ENCODE measurements around the gene EIF1AX.

EIF1AX gene

DNA sequence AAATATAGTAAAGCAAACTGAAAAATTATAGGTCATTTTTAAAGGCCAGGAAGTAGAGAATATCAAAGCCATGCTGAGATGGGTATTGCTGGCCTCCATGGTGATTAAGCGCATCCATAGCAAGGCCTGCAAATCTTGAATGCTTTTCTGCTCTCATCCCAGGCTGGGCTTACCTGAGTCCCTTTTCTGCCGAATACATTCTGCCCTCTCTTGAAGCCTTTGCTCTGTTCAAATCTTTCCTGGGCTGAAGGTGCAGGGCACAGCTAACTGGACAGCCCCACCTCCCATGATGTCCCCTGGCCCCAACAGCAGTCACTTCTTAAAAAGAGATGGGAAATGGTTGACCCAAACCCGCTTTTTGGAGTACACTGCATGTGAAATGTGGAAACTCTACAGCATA lies 10.1 kb upstream of the EIF1AX start:
- DNase-seq (ENCODE audit: insufficient read length, low spot score): no peak
- TF ChIP-seq TAF1 (IDR thresholded peaks at IDR 0.05; ENCODE audit: low read depth, low read length) (no peak), POLR2A (IDR thresholded peaks at IDR 0.05; ENCODE audit: low read depth, low read length) (no peak), SPI1 (IDR thresholded peaks at IDR 0.05; ENCODE audit: low read depth, low read length) (no peak), POU2F2 (IDR thresholded peaks at IDR 0.05; ENCODE audit: low read depth, low read length) (no peak), PAX5 (IDR thresholded peaks at IDR 0.05; ENCODE audit: insufficient read depth, low read length, severe bottlenecking) (no peak), POLR2AphosphoS5 (IDR thresholded peaks at IDR 0.05; ENCODE audit: low read depth, low read length) (no peak)
- no peak for FAIRE-seq

DNA sequence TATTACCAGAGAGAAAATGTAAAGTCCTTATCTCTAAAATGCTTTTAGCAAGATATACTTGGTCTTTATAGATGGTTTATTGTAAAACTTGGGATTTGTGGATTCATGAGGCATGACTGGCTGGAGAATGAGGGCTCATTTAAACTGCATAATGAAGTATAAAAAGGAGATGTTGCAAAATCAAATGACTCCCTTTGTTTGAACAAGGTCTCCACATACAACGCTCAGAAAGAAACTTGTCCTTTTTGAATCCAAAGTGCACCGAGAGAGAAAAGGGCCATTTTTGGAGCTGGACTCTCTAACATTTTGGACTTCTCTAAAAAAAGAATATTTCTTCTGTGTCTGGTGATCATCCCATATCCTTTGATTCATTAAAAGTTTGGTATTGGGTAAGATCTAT lies 7.7 kb upstream of the EIF1AX start:
- no peak for DNase-seq (ENCODE audit: insufficient read length, low spot score)
- no peak for TF ChIP-seq POU2F2 (IDR thresholded peaks at IDR 0.05; ENCODE audit: low read depth, low read length)
- no peak for TF ChIP-seq POLR2AphosphoS5 (IDR thresholded peaks at IDR 0.05; ENCODE audit: low read depth, low read length)
- TF ChIP-seq PAX5 (IDR thresholded peaks at IDR 0.05; ENCODE audit: insufficient read depth, low read length, severe bottlenecking): no peak
- TF ChIP-seq TAF1 (IDR thresholded peaks at IDR 0.05; ENCODE audit: low read depth, low read length): no peak
- TF ChIP-seq POLR2A (IDR thresholded peaks at IDR 0.05; ENCODE audit: low read depth, low read length): no peak
- TF ChIP-seq SPI1 (IDR thresholded peaks at IDR 0.05; ENCODE audit: low read depth, low read length): no peak
- no peak for FAIRE-seq

DNA sequence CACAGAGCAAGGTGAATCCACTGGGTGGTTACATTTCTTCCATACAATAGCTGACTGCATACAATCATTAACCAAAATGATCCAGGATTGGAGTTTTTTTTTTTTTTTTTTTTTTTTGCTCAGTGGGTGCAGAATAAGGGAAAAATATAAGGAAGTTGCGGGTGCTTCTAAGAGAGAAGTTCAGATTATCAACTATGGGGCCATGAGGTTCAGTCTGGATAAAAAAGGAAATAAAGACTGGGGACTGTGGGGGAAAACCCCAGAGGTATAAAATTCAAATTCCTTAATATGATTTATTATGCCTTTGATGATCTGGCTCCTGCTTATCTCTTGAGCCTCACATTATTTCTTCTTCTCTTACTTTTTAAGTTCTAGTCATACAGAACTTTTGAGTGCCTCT lies 5.9 kb upstream of the EIF1AX start:
- no peak for FAIRE-seq
- no peak for TF ChIP-seq POU2F2 (IDR thresholded peaks at IDR 0.05; ENCODE audit: low read depth, low read length)
- TF ChIP-seq SPI1 (IDR thresholded peaks at IDR 0.05; ENCODE audit: low read depth, low read length): no peak
- TF ChIP-seq PAX5 (IDR thresholded peaks at IDR 0.05; ENCODE audit: insufficient read depth, low read length, severe bottlenecking): no peak
- no peak for TF ChIP-seq POLR2AphosphoS5 (IDR thresholded peaks at IDR 0.05; ENCODE audit: low read depth, low read length)
- no peak for TF ChIP-seq TAF1 (IDR thresholded peaks at IDR 0.05; ENCODE audit: low read depth, low read length)
- DNase-seq (ENCODE audit: insufficient read length, low spot score): no peak

- TF ChIP-seq POLR2A (IDR thresholded peaks at IDR 0.05; ENCODE audit: low read depth, low read length): no peak
- no peak for TF ChIP-seq SPI1 (IDR thresholded peaks at IDR 0.05; ENCODE audit: low read depth, low read length)
- TF ChIP-seq TAF1 (IDR thresholded peaks at IDR 0.05; ENCODE audit: low read depth, low read length): no peak
- FAIRE-seq (no peak), DNase-seq (ENCODE audit: insufficient read length, low spot score) (no peak)
Observed at GRCh38 chrX:20144491-20144890, 2.9 kb upstream of the EIF1AX start.

- TF ChIP-seq PAX5 (IDR thresholded peaks at IDR 0.05; ENCODE audit: insufficient read depth, low read length, severe bottlenecking) (no peak), POLR2A (IDR thresholded peaks at IDR 0.05; ENCODE audit: low read depth, low read length) (no peak), POLR2AphosphoS5 (IDR thresholded peaks at IDR 0.05; ENCODE audit: low read depth, low read length) (no peak), SPI1 (IDR thresholded peaks at IDR 0.05; ENCODE audit: low read depth, low read length) (no peak), POU2F2 (IDR thresholded peaks at IDR 0.05; ENCODE audit: low read depth, low read length) (no peak), TAF1 (IDR thresholded peaks at IDR 0.05; ENCODE audit: low read depth, low read length) (no peak)
- FAIRE-seq: no peak
- DNase-seq (ENCODE audit: insufficient read length, low spot score): no peak
Observed at GRCh38 chrX:20143561-20143960, 1.9 kb upstream of the EIF1AX start.

- FAIRE-seq (no peak), DNase-seq (ENCODE audit: insufficient read length, low spot score) (no peak)
- TF ChIP-seq POLR2AphosphoS5 (IDR thresholded peaks at IDR 0.05; ENCODE audit: low read depth, low read length) (no peak), TAF1 (IDR thresholded peaks at IDR 0.05; ENCODE audit: low read depth, low read length) (no peak), PAX5 (IDR thresholded peaks at IDR 0.05; ENCODE audit: insufficient read depth, low read length, severe bottlenecking) (no peak)
Observed at GRCh38 chrX:20143111-20143510, 1.5 kb upstream of the EIF1AX start.

DNA sequence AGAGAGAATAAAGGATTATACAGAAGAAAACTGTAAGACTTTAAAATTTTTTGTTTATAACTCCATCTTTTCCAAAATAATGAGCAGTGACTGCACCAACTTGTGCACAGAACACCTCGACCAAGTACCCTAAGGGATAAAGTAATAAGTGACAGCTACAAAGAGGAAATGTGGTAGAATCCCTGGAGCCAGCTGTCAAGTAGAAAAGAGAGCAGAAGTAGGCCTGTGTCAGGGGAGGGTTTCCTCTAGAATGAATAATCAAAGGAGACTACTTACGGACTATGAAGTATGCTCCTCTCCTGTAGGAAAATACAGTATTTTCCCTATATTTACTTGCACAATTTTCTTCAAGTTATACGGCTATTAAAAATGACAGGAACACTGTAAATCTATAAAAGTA lies 1.2 kb downstream of the EIF1AX start:
- no peak for TF ChIP-seq PAX5 (IDR thresholded peaks at IDR 0.05; ENCODE audit: insufficient read depth, low read length, severe bottlenecking)
- no peak for TF ChIP-seq SPI1 (IDR thresholded peaks at IDR 0.05; ENCODE audit: low read depth, low read length)
- no peak for TF ChIP-seq POU2F2 (IDR thresholded peaks at IDR 0.05; ENCODE audit: low read depth, low read length)
- no peak for TF ChIP-seq TAF1 (IDR thresholded peaks at IDR 0.05; ENCODE audit: low read depth, low read length)
- no peak for TF ChIP-seq POLR2A (IDR thresholded peaks at IDR 0.05; ENCODE audit: low read depth, low read length)
- TF ChIP-seq POLR2AphosphoS5 (IDR thresholded peaks at IDR 0.05; ENCODE audit: low read depth, low read length): no peak
- no peak for FAIRE-seq
- DNase-seq (ENCODE audit: insufficient read length, low spot score): no peak

DNA sequence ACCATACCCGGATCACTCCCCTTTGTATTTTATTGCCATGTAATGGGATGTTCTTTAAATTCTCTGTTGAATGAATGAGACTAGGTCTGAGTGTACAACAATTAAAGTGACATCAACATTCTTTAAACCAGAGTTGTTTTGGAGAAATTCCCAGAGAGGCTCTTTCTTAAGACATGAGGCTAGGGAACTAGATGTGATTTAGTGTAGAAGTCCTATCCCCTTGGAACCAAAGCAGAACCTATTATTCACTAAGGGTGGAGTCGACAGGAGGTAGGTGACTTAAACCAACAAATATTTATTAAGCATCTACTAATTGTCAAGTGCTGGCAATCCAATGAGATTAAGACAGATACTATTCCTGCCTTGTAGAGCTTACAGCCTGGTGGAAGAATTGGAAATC lies 1.7 kb downstream of the EIF1AX start:
- TF ChIP-seq POU2F2 (IDR thresholded peaks at IDR 0.05; ENCODE audit: low read depth, low read length): no peak
- no peak for TF ChIP-seq POLR2A (IDR thresholded peaks at IDR 0.05; ENCODE audit: low read depth, low read length)
- no peak for TF ChIP-seq POLR2AphosphoS5 (IDR thresholded peaks at IDR 0.05; ENCODE audit: low read depth, low read length)
- FAIRE-seq: no peak
- DNase-seq (ENCODE audit: insufficient read length, low spot score): no peak

GRCh38 chrX:20135944-20136343 lies 5.7 kb downstream of the EIF1AX start:
- no peak for TF ChIP-seq SPI1 (IDR thresholded peaks at IDR 0.05; ENCODE audit: low read depth, low read length)
- no peak for TF ChIP-seq TAF1 (IDR thresholded peaks at IDR 0.05; ENCODE audit: low read depth, low read length)
- no peak for TF ChIP-seq POLR2A (IDR thresholded peaks at IDR 0.05; ENCODE audit: low read depth, low read length)
- TF ChIP-seq POU2F2 (IDR thresholded peaks at IDR 0.05; ENCODE audit: low read depth, low read length): no peak
- TF ChIP-seq POLR2AphosphoS5 (IDR thresholded peaks at IDR 0.05; ENCODE audit: low read depth, low read length): no peak
- TF ChIP-seq PAX5 (IDR thresholded peaks at IDR 0.05; ENCODE audit: insufficient read depth, low read length, severe bottlenecking): no peak
- DNase-seq (ENCODE audit: insufficient read length, low spot score) (no peak), FAIRE-seq (peak; percentile 75)

DNA sequence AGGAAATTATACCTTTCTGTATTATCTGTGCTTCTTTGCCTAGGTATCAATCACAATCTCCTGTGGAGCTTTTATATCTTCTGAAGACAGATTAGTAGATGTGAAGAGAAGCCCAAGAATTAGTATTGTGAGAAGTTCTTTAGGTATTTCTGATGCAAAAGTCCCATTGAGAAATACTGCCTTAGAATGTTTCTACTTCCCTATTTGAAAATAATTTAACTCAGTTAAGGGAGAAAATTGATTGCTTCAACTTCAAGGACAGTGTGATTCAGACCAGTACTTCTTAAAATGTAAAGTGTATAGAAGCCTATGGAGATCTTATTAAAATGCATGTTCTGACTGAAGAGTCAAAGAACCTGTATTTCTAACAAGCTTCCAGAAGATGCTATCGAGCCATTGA lies 9.0 kb downstream of the EIF1AX start:
- no peak for FAIRE-seq
- TF ChIP-seq PAX5 (IDR thresholded peaks at IDR 0.05; ENCODE audit: insufficient read depth, low read length, severe bottlenecking): no peak
- TF ChIP-seq SPI1 (IDR thresholded peaks at IDR 0.05; ENCODE audit: low read depth, low read length): no peak
- TF ChIP-seq POU2F2 (IDR thresholded peaks at IDR 0.05; ENCODE audit: low read depth, low read length): no peak
- TF ChIP-seq POLR2A (IDR thresholded peaks at IDR 0.05; ENCODE audit: low read depth, low read length): no peak
- TF ChIP-seq TAF1 (IDR thresholded peaks at IDR 0.05; ENCODE audit: low read depth, low read length): no peak
- no peak for TF ChIP-seq POLR2AphosphoS5 (IDR thresholded peaks at IDR 0.05; ENCODE audit: low read depth, low read length)
- DNase-seq (ENCODE audit: insufficient read length, low spot score): no peak

Data from GM12891 (cell line).